CD14-positive monocyte (primary cell): ENCODE results near the gene PDZD7. TPM values are rescaled to one million over a fixed set of nuclear protein-coding genes. Genes with fewer than 3 reads are reported as not detected.

Source experiments
- DNase-seq, 3 donors: peaks; one replicate each; pipeline ENCODE4 v3.0.0-alpha.2; 2011 to 2022
- H2AFZ ChIP-seq: 2 replicates; pipeline ENCODE4 v1.6.0; 2012; ENCODE audit warnings: mild to moderate bottlenecking, low read depth, low read length, inconsistent platforms; ENCODE audit not compliant: insufficient read depth, poor library complexity, severe bottlenecking
- H3K27ac ChIP-seq, 2 donors: 1 replicate in 1 of 2; 2 replicates in 1 of 2; pipeline ENCODE4 v1.5.1; 2012 to 2013; ENCODE audit warnings: low read length in 2 of 2, control low read depth in 1 of 2, inconsistent platforms in 1 of 2, low read depth in 1 of 2, mild to moderate bottlenecking in 1 of 2
- H3K27me3 ChIP-seq, 2 donors: one replicate each; pipeline versions ENCODE4 v1.6.0 to v1.6.1; 2011 to 2013; ENCODE audit warnings: low read length in 2 of 2; ENCODE audit not compliant: control insufficient read depth in 2 of 2, insufficient read depth in 2 of 2
- H3K36me3 ChIP-seq, 2 donors: replicated peaks in 1 of 2; 1 replicate in 1 of 2; 2 replicates in 1 of 2; pipeline versions ENCODE4 v1.5.1 to v1.6.1; 2012 to 2013; ENCODE audit warnings: low read length in 2 of 2, control low read depth in 1 of 2, inconsistent platforms in 1 of 2, mild to moderate bottlenecking in 1 of 2; ENCODE audit not compliant: insufficient read depth in 2 of 2, control insufficient read depth in 1 of 2
- H3K4me1 ChIP-seq, 2 donors: 1 replicate in 1 of 2; 2 replicates in 1 of 2; pipeline versions ENCODE4 v1.5.1 to v1.6.1; 2012 to 2013; ENCODE audit warnings: low read length in 2 of 2, control low read depth in 1 of 2, inconsistent platforms in 1 of 2, mild to moderate bottlenecking in 1 of 2, moderate library complexity in 1 of 2; ENCODE audit not compliant: insufficient read depth in 2 of 2, control insufficient read depth in 1 of 2
- H3K4me2 ChIP-seq: replicated peaks from 2 replicates; pipeline ENCODE3; 2012; ENCODE audit warnings: low read length, moderate library complexity, mild to moderate bottlenecking; ENCODE audit not compliant: poor library complexity, severe bottlenecking; ENCODE audit errors: extremely low read depth
- H3K4me3 ChIP-seq, 3 experiments: fragments of 200-600 bp in 1 of 3; sonication (generic) in 1 of 3; replicated peaks in 1 of 3; 1 replicate in 2 of 3; 2 replicates in 1 of 3; pipeline ENCODE4 v1.5.1; 2011 to 2013; ENCODE audit warnings: low read length in 3 of 3, mild to moderate bottlenecking in 3 of 3, control low read depth in 2 of 3, low read depth in 2 of 3, inconsistent platforms in 1 of 3, moderate library complexity in 1 of 3
- H3K79me2 ChIP-seq: 2 replicates; pipeline ENCODE4 v1.6.0; 2012; ENCODE audit warnings: mild to moderate bottlenecking, control low read depth, inconsistent platforms, low read length, moderate library complexity; ENCODE audit not compliant: insufficient read depth
- H3K9ac ChIP-seq: 2 replicates; pipeline ENCODE4 v1.6.0; 2017; ENCODE audit warnings: low read length, mild to moderate bottlenecking; ENCODE audit not compliant: insufficient read depth, poor library complexity, severe bottlenecking
- H3K9me3 ChIP-seq, 2 donors: replicated peaks in 1 of 2; 1 replicate in 1 of 2; 2 replicates in 1 of 2; pipeline versions ENCODE4 v1.5.1 to v1.6.1; 2012 to 2013; ENCODE audit warnings: low read length in 2 of 2, control low read depth in 1 of 2; ENCODE audit not compliant: control insufficient read depth in 1 of 2, insufficient read depth in 1 of 2
- H4K20me1 ChIP-seq: 2 replicates; pipeline ENCODE4 v1.6.0; 2012; ENCODE audit warnings: mild to moderate bottlenecking, low read length, control low read depth, moderate library complexity; ENCODE audit not compliant: insufficient read depth
- H3K27ac Mint-ChIP-seq, 7 donors: one replicate each; pipeline ENCODE4 v1.8.0; 2020; ENCODE audit warnings: mild to moderate bottlenecking in 7 of 7, mixed read lengths in 7 of 7, moderate library complexity in 6 of 7, inconsistent platforms in 2 of 7
- H3K27me3 Mint-ChIP-seq, 3 donors: one replicate each; pipeline ENCODE4 v1.8.0; 2021 to 2022; ENCODE audit warnings: low read depth in 3 of 3, mild to moderate bottlenecking in 3 of 3, mixed read lengths in 3 of 3, moderate library complexity in 3 of 3, inconsistent platforms in 1 of 3
- H3K36me3 Mint-ChIP-seq, 2 donors: one replicate each; pipeline ENCODE4 v1.8.0; 2020; ENCODE audit warnings: mixed read lengths in 2 of 2, inconsistent platforms in 1 of 2, mild to moderate bottlenecking in 1 of 2
- H3K4me1 Mint-ChIP-seq: one replicate; pipeline ENCODE4 v1.8.0; 2020; ENCODE audit warnings: mild to moderate bottlenecking, mixed read lengths
- H3K4me3 Mint-ChIP-seq, 2 donors: one replicate each; pipeline ENCODE4 v1.8.0; 2020; ENCODE audit warnings: mild to moderate bottlenecking in 2 of 2, mixed read lengths in 2 of 2, moderate library complexity in 1 of 2
- H3K9me3 Mint-ChIP-seq, 7 donors: one replicate each; pipeline ENCODE4 v1.8.0; 2020 to 2022; ENCODE audit warnings: mixed read lengths in 7 of 7, mild to moderate bottlenecking in 6 of 7, moderate library complexity in 6 of 7, inconsistent platforms in 2 of 7
- WGBS: methylation state at CpG from one replicate; pipeline ENCODE4 v1.1.5; 2013; ENCODE audit warnings: missing lambda C conversion rate; ENCODE audit not compliant: insufficient coverage; 5-methylcytosine and 5-hydroxymethylcytosine counted together
- intact Hi-C, 2 donors: fragments of 100-400 bp; cut with micrococcal nuclease; formaldehyde crosslinking; loops; one replicate each; pipeline versions ENCODE4 v1.15.0 to v1.15.1; 2023
- polyA plus RNA-seq, 3 donors: library from polyadenylated mRNA; depleted of rRNA in 1 of 3; unstranded in 2 of 3; stranded (reverse) in 1 of 3; fragments of 300-500 nt in 2 of 3; fragments of >200 nt in 1 of 3; fragmentation: Illumina TruSeq in 2 of 3; gene quantifications; 1 replicate in 2 of 3; 2 replicates in 1 of 3; pipeline ENCODE4 v1.2.3, GENCODE V29; 2012 to 2021
- TF ChIP-seq, protein P1 (sequence below): fragments of 200-600 bp; IDR thresholded peaks from one replicate; pipeline ENCODE4 v1.8.0; 2022; ENCODE audit warnings: antibody characterized with exemption, mild to moderate bottlenecking

PDZD7 gene
- polyA plus RNA-seq, 3 donors = 0.73 TPM; not detected in 2

DNA sequence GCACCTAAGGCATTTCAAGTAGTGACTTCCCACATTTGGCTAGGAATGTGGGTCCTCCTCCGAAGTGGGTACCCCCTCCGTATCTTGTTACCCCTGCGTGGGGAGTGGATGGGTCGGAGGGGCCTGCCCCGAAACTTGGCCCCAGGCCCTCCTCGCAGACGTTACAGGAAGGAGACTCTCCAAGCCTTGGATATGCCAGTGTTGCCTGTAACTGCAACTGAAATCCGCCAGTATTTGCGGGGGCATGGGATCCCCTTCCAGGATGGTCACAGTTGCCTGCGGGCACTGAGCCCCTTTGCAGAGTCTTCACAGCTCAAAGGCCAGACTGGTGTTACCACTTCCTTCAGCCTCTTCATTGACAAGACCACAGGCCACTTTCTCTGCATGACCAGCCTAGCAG, 42.8 kb downstream of the PDZD7 start:
- H3K4me1 Mint-ChIP-seq = peaks cover 25% of the 10 kb centered on the region
- no peaks in the 10 kb centered on the region for H3K9me3 ChIP-seq
- intact Hi-C loops = loop anchor here (5.0 to 10.0 kb wide), 2 partner anchors 73 to 76 kb away; partner anchors contain the start of gene SLF2 (in 2 of the 2)
- H3K27ac ChIP-seq = no peak overlapping the region
- H3K36me3 ChIP-seq = peaks cover 16 to 45% of the 10 kb centered on the region in 2 donors
- TF ChIP-seq, protein P1, sequence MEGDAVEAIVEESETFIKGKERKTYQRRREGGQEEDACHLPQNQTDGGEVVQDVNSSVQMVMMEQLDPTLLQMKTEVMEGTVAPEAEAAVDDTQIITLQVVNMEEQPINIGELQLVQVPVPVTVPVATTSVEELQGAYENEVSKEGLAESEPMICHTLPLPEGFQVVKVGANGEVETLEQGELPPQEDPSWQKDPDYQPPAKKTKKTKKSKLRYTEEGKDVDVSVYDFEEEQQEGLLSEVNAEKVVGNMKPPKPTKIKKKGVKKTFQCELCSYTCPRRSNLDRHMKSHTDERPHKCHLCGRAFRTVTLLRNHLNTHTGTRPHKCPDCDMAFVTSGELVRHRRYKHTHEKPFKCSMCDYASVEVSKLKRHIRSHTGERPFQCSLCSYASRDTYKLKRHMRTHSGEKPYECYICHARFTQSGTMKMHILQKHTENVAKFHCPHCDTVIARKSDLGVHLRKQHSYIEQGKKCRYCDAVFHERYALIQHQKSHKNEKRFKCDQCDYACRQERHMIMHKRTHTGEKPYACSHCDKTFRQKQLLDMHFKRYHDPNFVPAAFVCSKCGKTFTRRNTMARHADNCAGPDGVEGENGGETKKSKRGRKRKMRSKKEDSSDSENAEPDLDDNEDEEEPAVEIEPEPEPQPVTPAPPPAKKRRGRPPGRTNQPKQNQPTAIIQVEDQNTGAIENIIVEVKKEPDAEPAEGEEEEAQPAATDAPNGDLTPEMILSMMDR = no peak
- no peak overlapping the region for H3K27ac Mint-ChIP-seq
- H3K4me1 ChIP-seq = peaks cover 16 to 24% of the 10 kb centered on the region in 2 donors
- peaks cover 32% of the 10 kb centered on the region for H3K79me2 ChIP-seq
- peak overlapping the region; percentile 100 for H2AFZ ChIP-seq
- peak overlapping the region; percentile 99 for H3K4me2 ChIP-seq
- no peaks in the 10 kb centered on the region for H3K27me3 ChIP-seq
- 82% methylated on average over 9 of the region's 10 CpGs for WGBS
- no peak for DNase-seq
- H3K27me3 Mint-ChIP-seq = peaks cover 0 to 2% (median 2%) of the 10 kb centered on the region in 3 donors
- no peak overlapping the region for H3K9ac ChIP-seq
- H3K9me3 Mint-ChIP-seq = peaks cover 0 to 6% (median 4%) of the 10 kb centered on the region in 7 donors
- H4K20me1 ChIP-seq = no peaks in the 10 kb centered on the region
- peaks cover 38 to 40% of the 10 kb centered on the region in 2 donors for H3K36me3 Mint-ChIP-seq
- peak overlapping the region in 2 of 3 experiments; percentile 85 to 99 for H3K4me3 ChIP-seq
- peak overlapping the region; percentile 96 to 98 for H3K4me3 Mint-ChIP-seq

DNA sequence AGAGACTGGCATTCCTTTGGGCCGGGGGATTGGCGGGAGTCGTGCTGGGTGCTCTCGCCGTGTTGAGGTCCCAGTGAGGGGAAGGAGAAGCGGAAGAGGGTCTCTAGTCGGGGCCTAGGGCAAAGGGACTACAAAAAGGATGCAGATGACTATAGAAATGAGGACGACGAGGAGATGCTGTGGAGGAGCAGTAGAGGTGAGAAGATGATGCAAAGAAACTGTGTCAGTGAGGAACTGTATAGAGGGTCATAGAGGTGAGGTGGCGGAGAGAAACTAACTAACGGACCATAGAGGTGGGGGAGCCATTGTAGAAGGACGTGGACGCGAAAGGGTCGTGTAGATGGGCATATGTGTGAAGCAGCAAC, 43.3 kb downstream of the PDZD7 start:
- Histone ChIP-seq H3K79me2 (peaks cover 32% of the 10 kb centered on the region), H2AFZ (peak overlapping the region; percentile 100)
- intact Hi-C loops = loop anchor here (5.0 to 10.0 kb wide), 2 partner anchors 73 to 75 kb away; partner anchors contain the start of gene SLF2 (in 2 of the 2)

More for the DNA sequence above, 43.3 kb downstream of the PDZD7 start:
- H3K9me3 Mint-ChIP-seq = peaks cover 0 to 6% (median 4%) of the 10 kb centered on the region in 7 donors
- Histone ChIP-seq H3K27me3 (no peaks in the 10 kb centered on the region), H3K9me3 (no peaks in the 10 kb centered on the region), H3K27ac (peak overlapping the region in 1 of 2 donors; percentile 77), H3K9ac (peak overlapping the region; percentile 85), H3K4me1 (peaks cover 16 to 24% of the 10 kb centered on the region in 2 donors), H3K4me3 (peak overlapping the region; percentile 85 to 99 (median 98)), H3K36me3 (peaks cover 16 to 47% of the 10 kb centered on the region in 2 donors), H4K20me1 (no peaks in the 10 kb centered on the region), H3K4me2 (peak overlapping the region; percentile 99)
- WGBS = 3% methylated on average over 14 of the region's 15 CpGs
- peaks cover 37 to 40% of the 10 kb centered on the region in 2 donors for H3K36me3 Mint-ChIP-seq
- peak overlapping the region; percentile 76 to 92 (median 89) for H3K27ac Mint-ChIP-seq
- H3K4me3 Mint-ChIP-seq = peak overlapping the region; percentile 96 to 98
- peaks cover 0 to 2% (median 2%) of the 10 kb centered on the region in 3 donors for H3K27me3 Mint-ChIP-seq
- H3K4me1 Mint-ChIP-seq = peaks cover 25% of the 10 kb centered on the region
- TF ChIP-seq, protein P1 = no peak
- no peak for DNase-seq
